H9 (cell line): ENCODE data around the gene SPR. TPM values are rescaled to one million over a fixed set of nuclear protein-coding genes. Genes with fewer than 3 reads are reported as not detected.

ENCODE experiments used
- DNase-seq: peaks from one replicate; pipeline ENCODE4 v3.0.0-alpha.2; 2017
- H2AFZ ChIP-seq: one replicate; pipeline ENCODE4 v1.6.1; 2013; ENCODE audit warnings: mild to moderate bottlenecking, low read length, control low read depth, moderate library complexity
- H2AK5ac ChIP-seq: 2 replicates; pipeline ENCODE4 v1.6.1; 2013; ENCODE audit warnings: low read length, control low read depth, mixed read lengths; ENCODE audit not compliant: insufficient read length
- H2BK120ac ChIP-seq: one replicate; pipeline ENCODE4 v1.6.1; 2013; ENCODE audit warnings: low read depth, mild to moderate bottlenecking, low read length, control low read depth, inconsistent platforms; ENCODE audit not compliant: poor library complexity, severe bottlenecking
- H2BK12ac ChIP-seq: 2 replicates; pipeline ENCODE4 v1.6.1; 2013; ENCODE audit warnings: low read length, control low read depth, mixed read lengths, low read depth; ENCODE audit not compliant: insufficient read length
- H2BK15ac ChIP-seq: 2 replicates; pipeline ENCODE4 v1.6.1; 2013; ENCODE audit warnings: low read depth, low read length, control low read depth
- H2BK20ac ChIP-seq: one replicate; pipeline ENCODE4 v1.6.1; 2013; ENCODE audit warnings: low read depth, mild to moderate bottlenecking, low read length, control low read depth, inconsistent platforms; ENCODE audit not compliant: poor library complexity, severe bottlenecking
- H2BK5ac ChIP-seq: 2 replicates; pipeline ENCODE4 v1.6.1; 2013; ENCODE audit warnings: low read length, control low read depth, mixed read lengths; ENCODE audit not compliant: insufficient read length
- H3K14ac ChIP-seq: 2 replicates; pipeline ENCODE4 v1.6.1; 2013; ENCODE audit warnings: low read length, control low read depth; ENCODE audit not compliant: insufficient read depth
- H3K18ac ChIP-seq: 2 replicates; pipeline ENCODE4 v1.6.1; 2013; ENCODE audit warnings: low read depth, mild to moderate bottlenecking, mixed read lengths, low read length, control low read depth; ENCODE audit not compliant: insufficient read length
- H3K23ac ChIP-seq: 2 replicates; pipeline ENCODE4 v1.6.1; 2013; ENCODE audit warnings: low read length, control low read depth, mixed read lengths, low read depth; ENCODE audit not compliant: insufficient read length
- H3K23me2 ChIP-seq: 2 replicates; pipeline ENCODE4 v1.6.1; 2013; ENCODE audit warnings: low read depth, mild to moderate bottlenecking, mixed read lengths, low read length, control low read depth; ENCODE audit not compliant: insufficient read length, poor library complexity, severe bottlenecking
- H3K27ac ChIP-seq: 2 replicates; pipeline ENCODE4 v1.5.1; 2013; ENCODE audit warnings: low read length, control low read depth, mixed read lengths, low read depth; ENCODE audit not compliant: insufficient read length
- H3K27me3 ChIP-seq: 2 replicates; pipeline ENCODE4 v1.6.1; 2013; ENCODE audit warnings: low read length, control low read depth, inconsistent platforms; ENCODE audit not compliant: insufficient read depth
- H3K4ac ChIP-seq: 2 replicates; pipeline ENCODE4 v1.6.1; 2013; ENCODE audit warnings: low read depth, mild to moderate bottlenecking, control low read depth, inconsistent platforms, low read length, moderate library complexity
- H3K4me1 ChIP-seq: 2 replicates; pipeline ENCODE4 v1.6.1; 2013; ENCODE audit warnings: low read length, control low read depth, inconsistent platforms; ENCODE audit not compliant: insufficient read depth
- H3K4me2 ChIP-seq: 2 replicates; pipeline ENCODE4 v1.6.1; 2013; ENCODE audit warnings: low read length, control low read depth, mixed read lengths; ENCODE audit not compliant: insufficient read length, insufficient read depth
- H3K56ac ChIP-seq: 2 replicates; pipeline ENCODE4 v1.6.1; 2013; ENCODE audit warnings: low read depth, mild to moderate bottlenecking, mixed read lengths, low read length, control low read depth; ENCODE audit not compliant: insufficient read length
- H3K79me1 ChIP-seq: 2 replicates; pipeline ENCODE4 v1.6.1; 2013; ENCODE audit warnings: low read depth, mild to moderate bottlenecking, moderate library complexity, low read length, control low read depth, inconsistent platforms; ENCODE audit not compliant: insufficient read depth, poor library complexity, severe bottlenecking
- H3K79me2 ChIP-seq: 2 replicates; pipeline ENCODE4 v1.6.1; 2013; ENCODE audit warnings: low read length, control low read depth, inconsistent platforms; ENCODE audit not compliant: insufficient read depth
- H3K9ac ChIP-seq: 2 replicates; pipeline ENCODE4 v1.6.1; 2013; ENCODE audit warnings: low read length, control low read depth, mixed read lengths; ENCODE audit not compliant: insufficient read length; ENCODE audit errors: extremely low read depth
- H3K9me3 ChIP-seq: one replicate; pipeline ENCODE4 v1.6.1; 2013; ENCODE audit warnings: low read depth, low read length, inconsistent platforms; ENCODE audit not compliant: control insufficient read depth
- H3T11ph ChIP-seq: one replicate; pipeline ENCODE4 v1.6.1; 2013; ENCODE audit warnings: mild to moderate bottlenecking, low read length, control low read depth, inconsistent platforms
- H4K20me1 ChIP-seq: one replicate; pipeline ENCODE4 v1.6.1; 2013; ENCODE audit not compliant: control insufficient read depth, insufficient read length, insufficient read depth
- H4K5ac ChIP-seq: 2 replicates; pipeline ENCODE4 v1.6.1; 2013; ENCODE audit warnings: low read depth, mild to moderate bottlenecking, mixed read lengths, low read length, control low read depth; ENCODE audit not compliant: insufficient read length
- H4K8ac ChIP-seq: replicated peaks from 2 replicates; pipeline ENCODE4 v1.6.1; 2013; ENCODE audit warnings: low read length, control low read depth, mixed read lengths, low read depth; ENCODE audit not compliant: insufficient read length
- H4K91ac ChIP-seq: 2 replicates; pipeline ENCODE4 v1.6.1; 2013; ENCODE audit warnings: low read depth, mild to moderate bottlenecking, moderate library complexity, mixed read lengths, low read length, control low read depth; ENCODE audit not compliant: insufficient read length
- H3K27ac Mint-ChIP-seq, 3 experiments: 2 replicates in 2 of 3; 3 replicates in 1 of 3; pipeline ENCODE4 v1.8.0; 2020 to 2021; ENCODE audit warnings: mixed read lengths in 3 of 3, mild to moderate bottlenecking in 1 of 3, moderate library complexity in 1 of 3
- H3K27me3 Mint-ChIP-seq: 2 replicates; pipeline ENCODE4 v1.8.0; 2021; ENCODE audit warnings: low read depth, mild to moderate bottlenecking, moderate library complexity, mixed read lengths
- H3K36me3 Mint-ChIP-seq, 3 experiments: 2 replicates in 2 of 3; 3 replicates in 1 of 3; pipeline ENCODE4 v1.8.0; 2020 to 2021; ENCODE audit warnings: low read depth in 3 of 3, mixed read lengths in 3 of 3; ENCODE audit not compliant: insufficient read depth in 1 of 3
- H3K4me1 Mint-ChIP-seq, 2 experiments: 2 replicates each; pipeline ENCODE4 v1.8.0; 2020; ENCODE audit warnings: mixed read lengths in 2 of 2
- H3K4me3 Mint-ChIP-seq, 2 experiments: 2 replicates in 1 of 2; 3 replicates in 1 of 2; pipeline ENCODE4 v1.8.0; 2020 to 2021; ENCODE audit warnings: mild to moderate bottlenecking in 2 of 2, mixed read lengths in 2 of 2, moderate library complexity in 1 of 2
- H3K9me3 Mint-ChIP-seq, 2 experiments: 2 replicates in 1 of 2; 3 replicates in 1 of 2; pipeline ENCODE4 v1.8.0; 2020; ENCODE audit warnings: mild to moderate bottlenecking in 2 of 2, mixed read lengths in 2 of 2, moderate library complexity in 1 of 2
- WGBS: extraction: QIAGEN DNeasy Blood & Tissue Kit; methylation state at CpG from one replicate; pipeline ENCODE4 v1.1.7; 2013; ENCODE audit warnings: missing lambda C conversion rate, low lambda C conversion rate, mixed read lengths; ENCODE audit not compliant: insufficient read length; ENCODE audit errors: extremely low coverage; 5-methylcytosine and 5-hydroxymethylcytosine counted together
- total RNA-seq: library from RNA; stranded (reverse); gene quantifications from 2 replicates; pipeline ENCODE4 v1.2.1, GENCODE V29; 2021
- TF ChIP-seq, protein P1 (sequence below): fragments of 200-600 bp; sonication (generic); conservative IDR thresholded peaks from 3 replicates; pipeline ENCODE4 v1.8.0; 2021; ENCODE audit warnings: antibody characterized with exemption, mild to moderate bottlenecking

SPR gene
- total RNA-seq, 1 experiment from 2014 or later, result 7.3 TPM

GRCh38 chr2:72932805-72933204 lies 45.6 kb downstream of the SPR start:
- whole genome bisulfite sequencing, result no CpG with 5 or more reads among the region's 4 CpGs
- Histone ChIP-seq H2BK15ac (no peak overlapping the region), H4K91ac (no peak overlapping the region), H3K27me3 (peaks cover 15% of the 10 kb centered on the region), H2BK120ac (no peak overlapping the region), H2AFZ (no peak overlapping the region), H3T11ph (no peak overlapping the region), H2BK12ac (no peak overlapping the region), H3K79me1 (no peaks in the 10 kb centered on the region), H4K8ac (no peak overlapping the region), H3K14ac (no peak overlapping the region; the same call in 1 of the 2 replicates), H2BK5ac (no peak overlapping the region), H3K79me2 (no peaks in the 10 kb centered on the region), H3K9ac (no peak overlapping the region), H2AK5ac (no peak overlapping the region), H3K27ac (no peak overlapping the region), H3K23me2 (no peaks in the 10 kb centered on the region), H3K4me1 (no peaks in the 10 kb centered on the region; the same call in 1 of the 2 replicates), H3K18ac (no peak overlapping the region), H3K23ac (no peak overlapping the region), H3K56ac (no peak overlapping the region), H3K4ac (no peak overlapping the region), H3K9me3 (no peaks in the 10 kb centered on the region), H3K4me2 (no peak overlapping the region), H4K20me1 (no peaks in the 10 kb centered on the region), H2BK20ac (no peak overlapping the region), H4K5ac (no peak overlapping the region)
- H3K9me3 Mint-ChIP-seq, result no peaks in the 10 kb centered on the region
- H3K27me3 Mint-ChIP-seq, result peaks cover 24% of the 10 kb centered on the region
- H3K36me3 Mint-ChIP-seq, result peaks cover 0 to 2% (median 0%) of the 10 kb centered on the region in 3 experiments; a peak in 2 of 7 replicates
- H3K4me1 Mint-ChIP-seq, result peaks cover 19 to 26% of the 10 kb centered on the region in 2 experiments
- H3K4me3 Mint-ChIP-seq, result no peak overlapping the region
- DNase-seq, result no peak
- H3K27ac Mint-ChIP-seq, result no peak overlapping the region
- TF ChIP-seq, protein P1, sequence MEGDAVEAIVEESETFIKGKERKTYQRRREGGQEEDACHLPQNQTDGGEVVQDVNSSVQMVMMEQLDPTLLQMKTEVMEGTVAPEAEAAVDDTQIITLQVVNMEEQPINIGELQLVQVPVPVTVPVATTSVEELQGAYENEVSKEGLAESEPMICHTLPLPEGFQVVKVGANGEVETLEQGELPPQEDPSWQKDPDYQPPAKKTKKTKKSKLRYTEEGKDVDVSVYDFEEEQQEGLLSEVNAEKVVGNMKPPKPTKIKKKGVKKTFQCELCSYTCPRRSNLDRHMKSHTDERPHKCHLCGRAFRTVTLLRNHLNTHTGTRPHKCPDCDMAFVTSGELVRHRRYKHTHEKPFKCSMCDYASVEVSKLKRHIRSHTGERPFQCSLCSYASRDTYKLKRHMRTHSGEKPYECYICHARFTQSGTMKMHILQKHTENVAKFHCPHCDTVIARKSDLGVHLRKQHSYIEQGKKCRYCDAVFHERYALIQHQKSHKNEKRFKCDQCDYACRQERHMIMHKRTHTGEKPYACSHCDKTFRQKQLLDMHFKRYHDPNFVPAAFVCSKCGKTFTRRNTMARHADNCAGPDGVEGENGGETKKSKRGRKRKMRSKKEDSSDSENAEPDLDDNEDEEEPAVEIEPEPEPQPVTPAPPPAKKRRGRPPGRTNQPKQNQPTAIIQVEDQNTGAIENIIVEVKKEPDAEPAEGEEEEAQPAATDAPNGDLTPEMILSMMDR, result no peak
